ENCODE measurements around the gene GHRL. TPM values are rescaled to one million over a fixed set of nuclear protein-coding genes. Genes with fewer than 3 reads are reported as not detected.

GHRL gene
- total RNA-seq, 3 donors from 2014 or later (not counting 1 experiment from before 2014, with no cell fraction given) = 1.4 to 2.6 (median 1.5) TPM

DNA sequence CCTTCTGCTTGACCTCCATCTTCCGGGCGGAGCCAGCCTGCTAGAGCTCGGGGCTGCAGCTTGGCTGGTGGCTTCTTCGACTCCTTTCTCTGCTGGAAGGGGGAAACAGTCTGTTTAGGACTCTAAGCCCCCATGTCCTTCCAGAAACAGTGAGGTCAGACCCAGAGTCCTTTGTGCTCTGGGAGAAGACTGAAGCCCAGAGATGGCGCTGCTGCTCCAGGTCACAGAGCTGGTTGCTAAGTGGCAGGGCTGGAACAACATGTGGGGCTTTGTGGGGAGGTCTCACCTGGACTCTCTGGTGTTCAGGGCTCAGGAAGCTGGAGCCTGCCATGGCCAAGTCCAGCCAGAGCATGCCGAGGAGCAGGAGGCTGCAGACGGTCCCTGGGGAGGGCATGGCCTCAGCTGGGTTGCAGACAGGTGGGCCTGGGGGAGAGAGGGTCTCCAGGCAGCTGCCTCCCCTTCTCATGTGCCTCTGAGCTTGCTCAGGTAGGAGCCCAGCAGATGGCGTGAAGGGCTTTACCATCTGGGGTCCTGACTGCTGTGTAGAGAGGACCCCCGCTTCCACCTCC is 2.9 kb downstream of the GHRL start:
- Histone ChIP-seq H3K27ac (ENCODE audit: low read length) (no peak overlapping the region), H3K36me3 (ENCODE audit: control insufficient read depth, insufficient read depth, low read length) (peaks cover 35% of the 10 kb centered on the region), H3K9me3 (ENCODE audit: control insufficient read depth, insufficient read depth, low read length) (no peaks in the 10 kb centered on the region), H3K4me3 (ENCODE audit: low read length) (no peak overlapping the region), H3K27me3 (ENCODE audit: control insufficient read depth, insufficient read depth, low read length) (no peaks in the 10 kb centered on the region), H3K4me1 (ENCODE audit: control insufficient read depth, insufficient read depth, low read length) (peaks cover 22% of the 10 kb centered on the region)
- Mint-ChIP-seq H3K27me3 (ENCODE audit: low read depth in 2 of 2) (no peaks in the 10 kb centered on the region), H3K9me3 (no peaks in the 10 kb centered on the region), H3K4me1 (peaks cover 20 to 25% of the 10 kb centered on the region in 2 donors), H3K27ac (no peak overlapping the region), H3K4me3 (no peak overlapping the region), H3K36me3 (no peaks in the 10 kb centered on the region)
- 94% methylated on average over 9 of the region's 9 CpGs for WGBS (ENCODE audit: insufficient coverage)
- DNase-seq (no peak), ATAC-seq (no peak)
- intact Hi-C loops (cut with micrococcal nuclease) = no loop called here
- TF ChIP-seq, protein P1, sequence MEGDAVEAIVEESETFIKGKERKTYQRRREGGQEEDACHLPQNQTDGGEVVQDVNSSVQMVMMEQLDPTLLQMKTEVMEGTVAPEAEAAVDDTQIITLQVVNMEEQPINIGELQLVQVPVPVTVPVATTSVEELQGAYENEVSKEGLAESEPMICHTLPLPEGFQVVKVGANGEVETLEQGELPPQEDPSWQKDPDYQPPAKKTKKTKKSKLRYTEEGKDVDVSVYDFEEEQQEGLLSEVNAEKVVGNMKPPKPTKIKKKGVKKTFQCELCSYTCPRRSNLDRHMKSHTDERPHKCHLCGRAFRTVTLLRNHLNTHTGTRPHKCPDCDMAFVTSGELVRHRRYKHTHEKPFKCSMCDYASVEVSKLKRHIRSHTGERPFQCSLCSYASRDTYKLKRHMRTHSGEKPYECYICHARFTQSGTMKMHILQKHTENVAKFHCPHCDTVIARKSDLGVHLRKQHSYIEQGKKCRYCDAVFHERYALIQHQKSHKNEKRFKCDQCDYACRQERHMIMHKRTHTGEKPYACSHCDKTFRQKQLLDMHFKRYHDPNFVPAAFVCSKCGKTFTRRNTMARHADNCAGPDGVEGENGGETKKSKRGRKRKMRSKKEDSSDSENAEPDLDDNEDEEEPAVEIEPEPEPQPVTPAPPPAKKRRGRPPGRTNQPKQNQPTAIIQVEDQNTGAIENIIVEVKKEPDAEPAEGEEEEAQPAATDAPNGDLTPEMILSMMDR (IDR thresholded peaks at IDR 0.05) = no peak

DNA sequence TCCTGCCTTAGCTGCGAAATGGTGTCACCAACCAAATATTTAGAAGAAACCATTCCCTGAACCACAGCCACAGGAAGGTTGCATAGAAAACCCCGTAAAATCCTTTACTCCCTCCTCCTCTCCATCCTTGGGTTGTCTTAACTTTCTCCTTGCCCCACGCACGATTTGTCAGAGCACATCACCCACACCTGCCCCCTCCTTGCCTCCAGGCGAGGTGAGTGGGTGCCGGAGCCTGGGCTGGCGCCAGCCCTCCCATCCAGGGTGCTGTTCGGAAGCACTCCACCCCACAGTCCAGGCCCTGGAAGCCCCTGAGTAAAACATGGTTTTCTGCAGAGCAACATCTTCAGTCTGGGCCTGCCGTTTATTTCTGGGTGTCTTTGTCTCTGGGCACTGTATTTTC is 3.7 kb downstream of the GHRL start:
- WGBS (ENCODE audit: insufficient coverage) = 97% methylated on average over 9 of the region's 9 CpGs
- Histone ChIP-seq H3K4me1 (ENCODE audit: control insufficient read depth, insufficient read depth, low read length) (peaks cover 30% of the 10 kb centered on the region), H3K4me3 (ENCODE audit: low read length) (no peak overlapping the region), H3K27me3 (ENCODE audit: control insufficient read depth, insufficient read depth, low read length) (no peaks in the 10 kb centered on the region), H3K9me3 (ENCODE audit: control insufficient read depth, insufficient read depth, low read length) (no peaks in the 10 kb centered on the region), H3K36me3 (ENCODE audit: control insufficient read depth, insufficient read depth, low read length) (peaks cover 34% of the 10 kb centered on the region), H3K27ac (ENCODE audit: low read length) (no peak overlapping the region)
- intact Hi-C loops (cut with micrococcal nuclease) = no loop called here
- Mint-ChIP-seq H3K27ac (no peak overlapping the region), H3K4me3 (no peak overlapping the region), H3K9me3 (no peaks in the 10 kb centered on the region), H3K27me3 (ENCODE audit: low read depth in 2 of 2) (no peaks in the 10 kb centered on the region), H3K36me3 (no peaks in the 10 kb centered on the region), H3K4me1 (peaks cover 26 to 28% of the 10 kb centered on the region in 2 donors)
- TF ChIP-seq, protein P1 (IDR thresholded peaks at IDR 0.05) = no peak
- no peak for ATAC-seq
- no peak for DNase-seq

DNA sequence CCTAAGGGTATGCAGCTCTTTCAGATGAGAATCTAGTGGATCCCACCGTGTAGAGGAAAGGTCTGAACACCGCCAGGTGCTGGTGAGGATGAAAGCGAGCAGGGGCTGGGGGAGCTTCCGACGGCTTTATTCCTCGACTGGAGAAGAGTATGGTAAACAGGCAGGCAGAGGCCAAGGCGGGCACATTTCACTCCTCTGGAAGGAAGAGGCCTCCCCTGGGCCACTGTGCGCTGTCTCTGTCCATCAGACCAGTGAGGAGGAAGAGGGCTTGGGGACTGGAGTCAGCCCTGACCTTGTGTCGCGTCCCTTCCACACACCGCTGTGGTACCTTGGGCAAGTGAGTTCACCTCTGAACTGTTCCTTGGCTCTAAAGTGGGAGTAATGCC is 4.2 kb downstream of the GHRL start:
- no peak overlapping the region for H3K4me3 ChIP-seq (ENCODE audit: low read length)
- no peak for ATAC-seq
- H3K4me1 ChIP-seq (ENCODE audit: control insufficient read depth, insufficient read depth, low read length) = peaks cover 29% of the 10 kb centered on the region
- Mint-ChIP-seq H3K4me1 (peaks cover 26 to 27% of the 10 kb centered on the region in 2 donors), H3K4me3 (no peak overlapping the region), H3K27me3 (ENCODE audit: low read depth in 2 of 2) (no peaks in the 10 kb centered on the region), H3K9me3 (no peaks in the 10 kb centered on the region), H3K27ac (no peak overlapping the region), H3K36me3 (no peaks in the 10 kb centered on the region)
- TF ChIP-seq, protein P1 (IDR thresholded peaks at IDR 0.05) = no peak
- H3K9me3 ChIP-seq (ENCODE audit: control insufficient read depth, insufficient read depth, low read length) = no peaks in the 10 kb centered on the region
- DNase-seq = no peak
- H3K36me3 ChIP-seq (ENCODE audit: control insufficient read depth, insufficient read depth, low read length) = peaks cover 35% of the 10 kb centered on the region
- no peak overlapping the region for H3K27ac ChIP-seq (ENCODE audit: low read length)
- intact Hi-C loops (cut with micrococcal nuclease) = no loop called here
- WGBS (ENCODE audit: insufficient coverage) = 97% methylated on average over 11 of the region's 11 CpGs
- H3K27me3 ChIP-seq (ENCODE audit: control insufficient read depth, insufficient read depth, low read length) = no peaks in the 10 kb centered on the region

DNA sequence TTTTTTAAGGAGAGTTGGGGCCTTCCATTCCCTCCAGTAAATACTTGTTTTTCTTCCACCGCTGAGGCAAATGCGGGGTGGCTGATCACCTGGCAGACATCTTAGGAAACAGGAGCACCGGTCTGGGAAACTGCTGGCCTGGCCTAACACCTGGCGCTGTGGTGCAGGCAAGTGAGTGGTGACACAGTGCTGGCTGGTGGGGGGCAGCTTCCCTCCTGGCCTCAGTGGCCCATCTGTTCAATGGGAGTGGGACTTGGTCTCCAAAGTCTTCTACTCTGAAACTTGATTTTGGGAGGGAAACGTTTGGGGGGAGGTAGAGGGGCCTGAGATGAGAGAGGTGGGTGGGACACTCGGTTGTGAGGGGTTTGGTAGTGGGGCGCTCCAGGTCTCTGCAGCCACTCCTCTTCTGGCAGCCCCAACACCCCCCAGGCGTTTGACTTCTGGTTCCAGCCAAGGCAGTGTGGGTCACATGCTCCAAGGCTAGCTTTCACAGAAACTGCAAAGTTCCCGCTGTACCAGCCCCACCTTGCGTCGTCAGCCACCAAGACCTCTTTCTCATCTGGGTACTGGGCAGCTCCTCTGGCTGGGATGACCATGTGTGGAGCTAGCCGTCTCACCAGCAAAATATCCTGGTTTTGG is 4.7 kb downstream of the GHRL start:
- no peak for DNase-seq
- peaks cover 26% of the 10 kb centered on the region in 2 donors for H3K4me1 Mint-ChIP-seq
- no peak for ATAC-seq
- intact Hi-C loops (cut with micrococcal nuclease) = no loop called here
- H3K27ac ChIP-seq (ENCODE audit: low read length) = no peak overlapping the region
- H3K4me3 ChIP-seq (ENCODE audit: low read length) = no peak overlapping the region
- 95% methylated on average over 11 of the region's 12 CpGs for WGBS (ENCODE audit: insufficient coverage)
- no peaks in the 10 kb centered on the region for H3K9me3 ChIP-seq (ENCODE audit: control insufficient read depth, insufficient read depth, low read length)
- no peaks in the 10 kb centered on the region for H3K9me3 Mint-ChIP-seq
- H3K4me3 Mint-ChIP-seq = no peak overlapping the region
- TF ChIP-seq, protein P1 (IDR thresholded peaks at IDR 0.05) = no peak
- H3K36me3 Mint-ChIP-seq = no peaks in the 10 kb centered on the region
- no peak overlapping the region for H3K27ac Mint-ChIP-seq
- H3K27me3 Mint-ChIP-seq (ENCODE audit: low read depth in 2 of 2) = no peaks in the 10 kb centered on the region
- H3K4me1 ChIP-seq (ENCODE audit: control insufficient read depth, insufficient read depth, low read length) = peaks cover 25% of the 10 kb centered on the region
- peaks cover 39% of the 10 kb centered on the region for H3K36me3 ChIP-seq (ENCODE audit: control insufficient read depth, insufficient read depth, low read length)
- H3K27me3 ChIP-seq (ENCODE audit: control insufficient read depth, insufficient read depth, low read length) = no peaks in the 10 kb centered on the region
